CD4-positive, alpha-beta T cell (primary cell): ENCODE measurements around the gene CORO7. TPM values are rescaled to one million over a fixed set of nuclear protein-coding genes. Genes with fewer than 3 reads are reported as not detected.
A peak's percentile ranks its signal among the peaks of the same experiment; 100 is the strongest.

Experiments
- ATAC-seq: fragments of 200-7000 bp; cut with Tn5 transposase; one replicate; pipeline ENCODE4 v1.10.0; 2022; ENCODE audit warnings: mild to moderate bottlenecking; ENCODE audit not compliant: poor library complexity
- CTCF ChIA-PET: fragments of 350-600 bp; sonication (Branson Sonifier 250); formaldehyde crosslinking; loops from one replicate; lab custom pipeline; 2021; ENCODE audit warnings: antibody characterized with exemption, inconsistent platforms; lab: Charles Lee
- POLR2A ChIA-PET: fragments of 350-600 bp; sonication (Branson Sonifier 250); formaldehyde crosslinking; loops from one replicate; lab custom pipeline; 2021; ENCODE audit warnings: antibody characterized with exemption, inconsistent platforms; lab: Charles Lee
- DNase-seq, 14 experiments: peaks; one replicate each; pipeline ENCODE4 v3.0.0-alpha.2; 2013 to 2020; ENCODE audit warnings: mixed read lengths in 2 of 14
- H3K27ac ChIP-seq, 2 donors: one replicate each; pipeline versions ENCODE4 v1.5.1 to v1.7.0; 2013; ENCODE audit warnings: low read length in 2 of 2, low read depth in 1 of 2, mild to moderate bottlenecking in 1 of 2
- H3K27me3 ChIP-seq, 2 experiments: 1 replicate in 1 of 2; 2 replicates in 1 of 2; pipeline versions ENCODE4 v1.6.1 to v1.7.0; 2013; ENCODE audit warnings: low read length in 2 of 2, control low read depth in 1 of 2, mild to moderate bottlenecking in 1 of 2, moderate library complexity in 1 of 2; ENCODE audit not compliant: insufficient read depth in 2 of 2, control insufficient read depth in 1 of 2
- H3K36me3 ChIP-seq: one replicate; pipeline ENCODE4 v1.6.1; 2013; ENCODE audit warnings: low read length, control low read depth; ENCODE audit not compliant: insufficient read depth
- H3K4me1 ChIP-seq: one replicate; pipeline ENCODE4 v1.6.1; 2013; ENCODE audit warnings: low read length, control low read depth; ENCODE audit not compliant: insufficient read depth
- H3K4me3 ChIP-seq: one replicate; pipeline ENCODE4 v1.5.1; 2013; ENCODE audit warnings: mild to moderate bottlenecking, low read length, moderate library complexity
- H3K9me3 ChIP-seq, 2 experiments: 1 replicate in 1 of 2; 2 replicates in 1 of 2; pipeline versions ENCODE4 v1.6.1 to v1.7.0; 2013; ENCODE audit warnings: low read length in 2 of 2, mild to moderate bottlenecking in 2 of 2, control low read depth in 1 of 2, moderate library complexity in 1 of 2; ENCODE audit not compliant: control insufficient read depth in 1 of 2, insufficient read depth in 1 of 2
- H3K27ac Mint-ChIP-seq: one replicate; pipeline ENCODE4 v1.8.0; 2020; ENCODE audit warnings: mixed read lengths
- H3K27me3 Mint-ChIP-seq: one replicate; pipeline ENCODE4 v1.8.0; 2021; ENCODE audit warnings: mixed read lengths
- H3K36me3 Mint-ChIP-seq: one replicate; pipeline ENCODE4 v1.8.0; 2021; ENCODE audit warnings: low read depth, mixed read lengths
- H3K4me1 Mint-ChIP-seq: one replicate; pipeline ENCODE4 v1.8.0; 2021; ENCODE audit warnings: low read depth, mixed read lengths
- H3K4me3 Mint-ChIP-seq: one replicate; pipeline ENCODE4 v1.8.0; 2020; ENCODE audit warnings: mild to moderate bottlenecking, mixed read lengths
- H3K9me3 Mint-ChIP-seq: one replicate; pipeline ENCODE4 v1.8.0; 2020; ENCODE audit warnings: mixed read lengths
- intact Hi-C, 2 experiments: fragments of 100-400 bp; cut with DNase I in 1 of 2; cut with micrococcal nuclease in 1 of 2; formaldehyde crosslinking; loops; one replicate each; pipeline versions ENCODE4 v1.15.1 to v1.9.0; 2023 to 2025; cut with DNase I, micrococcal nuclease
- total RNA-seq, 174 experiments: library from RNA in 2 of 174; stranded (reverse) in 2 of 174; gene quantifications; one replicate each; pipeline ENCODE4 v1.2.3 and lab custom pipeline; 2021 to 2026
- TF ChIP-seq, protein P1 (sequence below): fragments of 200-600 bp; IDR thresholded peaks from one replicate; pipeline ENCODE4 v1.8.0; 2022; ENCODE audit warnings: antibody characterized with exemption, mild to moderate bottlenecking

The CORO7 gene
- total RNA-seq, 2 experiments from 2014 or later = 801 to 805 TPM

DNA sequence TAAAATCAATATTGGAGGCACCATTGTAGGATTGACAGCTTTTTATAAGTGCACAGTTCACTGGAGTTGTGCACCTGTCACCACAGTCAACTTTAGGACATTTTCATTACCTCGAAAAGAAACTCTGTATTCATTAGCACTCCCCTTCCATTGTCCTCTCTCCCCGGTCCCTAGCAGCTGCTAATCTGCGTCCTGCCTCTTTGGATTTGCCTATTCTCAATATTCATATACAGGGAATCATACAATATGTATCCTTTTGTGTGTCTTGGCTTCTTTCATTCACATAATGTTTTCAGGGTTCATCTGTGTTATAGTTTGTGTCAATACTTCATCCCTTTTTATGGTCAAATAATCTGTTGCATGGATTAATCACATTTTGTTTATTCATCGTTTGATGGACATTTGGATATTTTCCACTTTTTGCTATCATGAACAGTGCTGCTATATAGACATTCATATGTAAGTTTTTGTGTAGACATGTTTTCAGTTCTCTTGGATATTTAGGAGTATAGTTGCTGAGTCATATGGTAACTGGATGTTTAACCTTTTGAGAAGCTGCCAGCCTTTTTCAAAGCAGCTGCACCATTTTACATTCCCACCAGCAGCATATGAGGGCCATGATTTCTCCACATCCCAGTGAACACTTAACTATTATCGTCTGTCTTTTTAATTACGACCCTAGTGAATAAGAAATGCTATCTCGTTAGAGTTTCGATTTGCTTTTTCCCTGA lies 19.1 kb upstream of the CORO7 start:
- Mint-ChIP-seq H3K27ac (no peak overlapping the region), H3K9me3 (no peaks in the 10 kb centered on the region), H3K4me3 (no peak overlapping the region), H3K27me3 (no peaks in the 10 kb centered on the region), H3K36me3 (peaks cover 83% of the 10 kb centered on the region), H3K4me1 (peaks cover 9% of the 10 kb centered on the region)
- DNase-seq (no peak), ATAC-seq (no peak)
- POLR2A ChIA-PET = no interaction called here
- Histone ChIP-seq H3K36me3 (peaks cover 76% of the 10 kb centered on the region), H3K4me1 (no peaks in the 10 kb centered on the region), H3K9me3 (no peaks in the 10 kb centered on the region), H3K27ac (no peak overlapping the region), H3K4me3 (no peak overlapping the region), H3K27me3 (no peaks in the 10 kb centered on the region)
- TF ChIP-seq, protein P1, sequence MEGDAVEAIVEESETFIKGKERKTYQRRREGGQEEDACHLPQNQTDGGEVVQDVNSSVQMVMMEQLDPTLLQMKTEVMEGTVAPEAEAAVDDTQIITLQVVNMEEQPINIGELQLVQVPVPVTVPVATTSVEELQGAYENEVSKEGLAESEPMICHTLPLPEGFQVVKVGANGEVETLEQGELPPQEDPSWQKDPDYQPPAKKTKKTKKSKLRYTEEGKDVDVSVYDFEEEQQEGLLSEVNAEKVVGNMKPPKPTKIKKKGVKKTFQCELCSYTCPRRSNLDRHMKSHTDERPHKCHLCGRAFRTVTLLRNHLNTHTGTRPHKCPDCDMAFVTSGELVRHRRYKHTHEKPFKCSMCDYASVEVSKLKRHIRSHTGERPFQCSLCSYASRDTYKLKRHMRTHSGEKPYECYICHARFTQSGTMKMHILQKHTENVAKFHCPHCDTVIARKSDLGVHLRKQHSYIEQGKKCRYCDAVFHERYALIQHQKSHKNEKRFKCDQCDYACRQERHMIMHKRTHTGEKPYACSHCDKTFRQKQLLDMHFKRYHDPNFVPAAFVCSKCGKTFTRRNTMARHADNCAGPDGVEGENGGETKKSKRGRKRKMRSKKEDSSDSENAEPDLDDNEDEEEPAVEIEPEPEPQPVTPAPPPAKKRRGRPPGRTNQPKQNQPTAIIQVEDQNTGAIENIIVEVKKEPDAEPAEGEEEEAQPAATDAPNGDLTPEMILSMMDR = no peak
- intact Hi-C loops = no loop called here
- CTCF ChIA-PET = no interaction called here

DNA sequence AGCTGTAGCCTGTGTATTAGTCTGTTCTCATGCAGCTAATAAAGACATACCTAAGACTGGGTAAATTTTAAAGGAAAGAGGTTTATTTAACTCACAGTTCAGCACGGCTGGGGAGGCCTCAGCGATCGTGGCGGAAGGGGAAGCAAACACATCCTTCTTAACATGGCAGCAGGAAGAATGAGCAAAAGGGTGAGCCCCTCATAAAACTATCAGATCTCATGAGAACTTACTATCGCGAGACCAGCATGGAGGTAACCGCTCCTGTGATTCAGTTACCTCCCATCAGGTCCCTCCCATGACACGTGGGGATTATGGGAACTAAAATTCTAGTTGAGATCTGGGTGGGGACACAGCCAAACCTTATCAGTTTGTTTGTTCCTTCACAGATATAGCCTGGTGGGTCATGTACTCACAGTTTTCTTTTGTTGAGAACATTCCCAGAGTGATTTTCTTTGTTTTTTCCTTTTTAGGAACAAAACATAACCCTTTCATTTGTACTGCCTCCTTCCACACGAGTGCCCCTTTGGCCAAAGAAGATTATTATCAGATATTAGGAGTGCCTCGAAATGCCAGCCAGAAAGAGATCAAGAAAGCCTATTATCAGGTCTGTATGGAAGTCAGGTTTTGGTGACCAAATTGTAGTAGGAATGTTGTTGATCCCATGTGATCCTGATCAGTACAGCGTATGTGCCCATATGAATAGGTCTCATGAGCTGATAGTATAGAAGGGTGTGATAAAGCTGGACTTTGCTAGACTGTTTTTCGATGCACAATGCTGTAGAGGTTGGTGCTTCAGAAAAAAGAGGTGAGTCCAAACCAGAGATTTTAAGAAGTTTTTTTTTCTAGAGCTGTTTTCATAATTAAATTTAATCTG lies 17.8 kb upstream of the CORO7 start:
- H3K27ac ChIP-seq = no peak overlapping the region
- CTCF ChIA-PET = no interaction called here
- peak overlapping the region; percentile 51 for H3K27ac Mint-ChIP-seq
- H3K9me3 ChIP-seq = no peaks in the 10 kb centered on the region
- H3K27me3 ChIP-seq = no peaks in the 10 kb centered on the region
- DNase-seq (no peak), ATAC-seq (no peak)
- no peaks in the 10 kb centered on the region for H3K9me3 Mint-ChIP-seq
- no peak overlapping the region for H3K4me3 ChIP-seq
- H3K27me3 Mint-ChIP-seq = no peaks in the 10 kb centered on the region
- intact Hi-C loops = no loop called here
- peaks cover 9% of the 10 kb centered on the region for H3K4me1 Mint-ChIP-seq
- POLR2A ChIA-PET = no interaction called here
- H3K4me1 ChIP-seq = no peaks in the 10 kb centered on the region
- peaks cover 74% of the 10 kb centered on the region for H3K36me3 Mint-ChIP-seq
- peaks cover 67% of the 10 kb centered on the region for H3K36me3 ChIP-seq
- TF ChIP-seq, protein P1 = no peak
- no peak overlapping the region for H3K4me3 Mint-ChIP-seq

DNA sequence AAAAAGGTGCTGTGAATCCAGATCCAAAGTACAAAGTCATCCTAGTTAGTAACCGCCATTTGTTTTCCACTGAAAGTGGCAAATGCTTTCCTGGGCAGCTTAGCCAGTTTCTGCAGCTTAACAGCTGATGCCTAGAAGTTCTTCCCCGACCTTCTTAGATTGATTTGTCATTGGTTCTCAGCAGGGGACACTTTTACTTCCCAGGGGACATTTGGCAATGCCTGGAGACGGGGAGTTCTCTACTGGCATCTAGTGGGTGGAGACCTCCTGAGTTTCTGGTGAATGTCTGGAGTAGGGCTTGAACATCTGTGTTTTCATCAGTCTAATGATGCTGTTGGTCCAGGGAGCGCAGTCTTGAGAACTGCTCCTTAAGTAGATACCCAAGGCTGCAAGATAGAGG lies 16.8 kb upstream of the CORO7 start:
- TF ChIP-seq, protein P1 = no peak
- H3K4me3 Mint-ChIP-seq = no peak overlapping the region
- ATAC-seq (no peak), DNase-seq (no peak)
- no peaks in the 10 kb centered on the region for H3K27me3 Mint-ChIP-seq
- CTCF ChIA-PET = no interaction called here
- POLR2A ChIA-PET = no interaction called here
- H3K27me3 ChIP-seq = no peaks in the 10 kb centered on the region
- H3K27ac ChIP-seq = no peak overlapping the region
- H3K4me1 ChIP-seq = peaks cover 5% of the 10 kb centered on the region
- no peaks in the 10 kb centered on the region for H3K9me3 ChIP-seq
- H3K4me3 ChIP-seq = no peak overlapping the region
- intact Hi-C loops = no loop called here
- peaks cover 63% of the 10 kb centered on the region for H3K36me3 ChIP-seq
- H3K36me3 Mint-ChIP-seq = peaks cover 70% of the 10 kb centered on the region
- peaks cover 14% of the 10 kb centered on the region for H3K4me1 Mint-ChIP-seq
- H3K9me3 Mint-ChIP-seq = no peaks in the 10 kb centered on the region
- peak overlapping the region; percentile 33 for H3K27ac Mint-ChIP-seq
